Gastroesophageal sphincter (tissue), 4 donors: ENCODE results near the gene ATP4B. TPM values are rescaled to one million over a fixed set of nuclear protein-coding genes. Genes with fewer than 3 reads are reported as not detected.

Experiments used
- ATAC-seq: fragments of 150-250 bp; one replicate; pipeline ENCODE4 v1.9.1; 2016; ENCODE audit warnings: mild to moderate bottlenecking, moderate library complexity
- H3K27ac ChIP-seq, 4 donors: fragments of 200-600 bp; sonication (generic) in 3 of 4; 1 replicate in 3 of 4; 2 replicates in 1 of 4; pipeline ENCODE4 v1.5.1; 2016 to 2019
- H3K27me3 ChIP-seq: fragments of 200-600 bp; sonication (generic); one replicate; pipeline ENCODE4 v1.5.1; 2019
- H3K36me3 ChIP-seq, 2 donors: fragments of 200-600 bp; sonication (generic); one replicate each; pipeline ENCODE4 v1.5.1; 2019; ENCODE audit warnings: control low read depth in 1 of 2
- H3K4me1 ChIP-seq, 3 donors: fragments of 200-600 bp; sonication (generic); 1 replicate in 2 of 3; 2 replicates in 1 of 3; pipeline ENCODE4 v1.5.1; 2016 to 2019; ENCODE audit warnings: control low read depth in 2 of 3
- H3K4me3 ChIP-seq, 2 donors: fragments of 200-600 bp; sonication (generic); one replicate each; pipeline ENCODE4 v1.5.1; 2019; ENCODE audit warnings: mild to moderate bottlenecking in 1 of 2, moderate library complexity in 1 of 2
- H3K9me3 ChIP-seq, 3 donors: fragments of 200-600 bp; sonication (generic); one replicate each; pipeline ENCODE4 v1.5.1; 2017 to 2019; ENCODE audit warnings: control low read depth in 2 of 3
- CTCF ChIP-seq, 4 experiments: fragments of 200-600 bp in 2 of 4; fragments of 450-650 bp in 2 of 4; sonication (generic) in 1 of 4; IDR thresholded peaks; one replicate each; pipeline ENCODE4 v1.5.1; 2017 to 2019; ENCODE audit warnings: antibody characterized with exemption in 4 of 4, mild to moderate bottlenecking in 2 of 4, moderate library complexity in 2 of 4
- EP300 ChIP-seq: sonication (generic); formaldehyde crosslinking; IDR thresholded peaks from one replicate; pipeline ENCODE4 v1.6.1; 2017; ENCODE audit warnings: antibody characterized with exemption, mild to moderate bottlenecking
- POLR2A ChIP-seq, 2 donors: fragments of 450-650 bp; IDR thresholded peaks; one replicate each; pipeline ENCODE4 v1.6.1; 2017; ENCODE audit warnings: antibody characterized with exemption in 2 of 2, mild to moderate bottlenecking in 2 of 2, moderate library complexity in 1 of 2
- POLR2AphosphoS5 ChIP-seq: sonication (generic); formaldehyde crosslinking; IDR thresholded peaks from one replicate; pipeline ENCODE4 v1.6.1; 2017; ENCODE audit warnings: antibody characterized with exemption
- WGBS, 2 donors: methylation state at CpG; one replicate each; pipeline ENCODE4 v1.1.5; 2018; ENCODE audit warnings: low coverage in 1 of 2; 5-methylcytosine and 5-hydroxymethylcytosine counted together
- total RNA-seq, 4 donors: library from RNA; depleted of rRNA; stranded (reverse); fragments of >200 nt; gene quantifications; one replicate each; pipeline ENCODE4 v1.1.0, GENCODE V29; 2016

The ATP4B gene
- total RNA-seq, 4 donors from 2014 or later: not detected

GRCh38 chr13:113635709-113636108 lies 22.3 kb downstream of the ATP4B start:
- H3K4me1 ChIP-seq: no peaks in the 10 kb centered on the region
- no peaks in the 10 kb centered on the region for H3K9me3 ChIP-seq
- no peak overlapping the region for H3K4me3 ChIP-seq
- H3K27ac ChIP-seq: no peak overlapping the region
- WGBS, 2 donors: no CpG with 5 or more reads among the region's 25 CpGs
- no peak for ATAC-seq
- TF ChIP-seq POLR2A (IDR thresholded peaks at IDR 0.05) (no peak), CTCF (IDR thresholded peaks at IDR 0.05) (no peak), POLR2AphosphoS5 (no peak), EP300 (no peak)
- no peaks in the 10 kb centered on the region for H3K27me3 ChIP-seq
- peaks cover 0 to 100% of the 10 kb centered on the region in 2 donors for H3K36me3 ChIP-seq

DNA sequence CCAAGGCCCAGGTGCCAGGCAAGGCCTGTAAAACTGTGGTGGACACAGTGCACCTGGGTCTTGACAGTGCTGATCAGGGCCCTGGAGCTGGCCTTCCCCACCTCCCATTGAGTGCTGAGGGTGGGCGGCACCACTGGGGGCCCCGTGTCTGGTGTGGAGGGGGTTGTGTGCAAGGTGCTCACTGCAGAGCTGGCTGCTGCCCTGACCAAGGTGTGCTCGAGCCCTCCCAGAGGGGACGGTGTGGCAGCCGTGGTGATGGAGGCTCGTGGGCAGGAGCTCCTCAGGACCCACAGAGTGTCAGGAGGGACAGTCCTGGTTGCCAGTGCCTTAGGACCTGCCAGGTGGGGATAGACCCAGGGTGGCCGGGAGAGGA lies 23.0 kb downstream of the ATP4B start:
- 40 to 100% methylated on average over 1 to 2 of the region's 7 CpGs for WGBS, 2 donors

GRCh38 chr13:113634279-113635047 lies 23.5 kb downstream of the ATP4B start:
- Histone ChIP-seq H3K4me3 (no peak overlapping the region), H3K27ac (no peak overlapping the region), H3K4me1 (no peaks in the 10 kb centered on the region), H3K27me3 (no peaks in the 10 kb centered on the region), H3K9me3 (no peaks in the 10 kb centered on the region), H3K36me3 (peaks cover 0 to 95% of the 10 kb centered on the region in 2 donors)
- no peak for TF ChIP-seq POLR2A (IDR thresholded peaks at IDR 0.05)
- TF ChIP-seq CTCF (IDR thresholded peaks at IDR 0.05): no peak
- no peak for TF ChIP-seq POLR2AphosphoS5
- TF ChIP-seq EP300: no peak
- ATAC-seq: no peak
- WGBS, 2 donors: 87 to 97% methylated on average over 10 to 15 of the region's 16 CpGs

More for the DNA sequence above, 23.0 kb downstream of the ATP4B start:
- no peak for ATAC-seq
- TF ChIP-seq POLR2AphosphoS5: no peak
- TF ChIP-seq EP300: no peak
- H3K9me3 ChIP-seq: no peaks in the 10 kb centered on the region
- H3K4me3 ChIP-seq: no peak overlapping the region
- H3K4me1 ChIP-seq: no peaks in the 10 kb centered on the region
- peaks cover 0 to 96% of the 10 kb centered on the region in 2 donors for H3K36me3 ChIP-seq
- no peaks in the 10 kb centered on the region for H3K27me3 ChIP-seq
- H3K27ac ChIP-seq: no peak overlapping the region

GRCh38 chr13:113633485-113633873 lies 24.5 kb downstream of the ATP4B start:
- H3K4me1 ChIP-seq: no peaks in the 10 kb centered on the region
- H3K27me3 ChIP-seq: no peaks in the 10 kb centered on the region
- H3K9me3 ChIP-seq: no peaks in the 10 kb centered on the region
- no peak overlapping the region for H3K27ac ChIP-seq
- 75 to 96% methylated on average over 2 to 14 of the region's 18 CpGs for WGBS, 2 donors
- ATAC-seq: no peak
- TF ChIP-seq POLR2A (IDR thresholded peaks at IDR 0.05) (no peak), EP300 (no peak), POLR2AphosphoS5 (no peak), CTCF (IDR thresholded peaks at IDR 0.05) (no peak)
- H3K36me3 ChIP-seq: peaks cover 0 to 94% of the 10 kb centered on the region in 2 donors
- H3K4me3 ChIP-seq: no peak overlapping the region

- TF ChIP-seq CTCF (IDR thresholded peaks at IDR 0.05) (no peak), POLR2A (IDR thresholded peaks at IDR 0.05) (no peak), EP300 (no peak), POLR2AphosphoS5 (no peak)
- H3K4me1 ChIP-seq: no peaks in the 10 kb centered on the region
- no peaks in the 10 kb centered on the region for H3K9me3 ChIP-seq
- H3K27me3 ChIP-seq: no peaks in the 10 kb centered on the region
- WGBS, 2 donors: 94 to 97% methylated on average over 15 to 24 of the region's 38 CpGs
- no peak for ATAC-seq
- H3K27ac ChIP-seq: no peak overlapping the region
- H3K36me3 ChIP-seq: peaks cover 0 to 93% of the 10 kb centered on the region in 2 donors
- no peak overlapping the region for H3K4me3 ChIP-seq
Observed at GRCh38 chr13:113632706-113633484, 25.1 kb downstream of the ATP4B start.
